ENCODE measurements around the gene SORCS3.

Gene SORCS3

GRCh38 chr10:105096316-105096715 is 455.2 kb downstream of the SORCS3 start:
- DNase-seq (ENCODE audit: extremely low read depth, low read depth), result no peak
- TF ChIP-seq CTCF (IDR thresholded peaks at IDR 0.05; ENCODE audit: low read depth, low read length, missing control alignments), result no peak
- no peak overlapping the region for H3K4me3 ChIP-seq (replicated peaks; ENCODE audit: low read depth, low read length)

GRCh38 chr10:105102977-105103376 is 461.9 kb downstream of the SORCS3 start:
- no peak for DNase-seq (ENCODE audit: extremely low read depth, low read depth)
- no peak for TF ChIP-seq CTCF (IDR thresholded peaks at IDR 0.05; ENCODE audit: low read depth, low read length, missing control alignments)
- no peak overlapping the region for H3K4me3 ChIP-seq (replicated peaks; ENCODE audit: low read depth, low read length)

- TF ChIP-seq CTCF (IDR thresholded peaks at IDR 0.05; ENCODE audit: low read depth, low read length, missing control alignments), result no peak
- no peak for DNase-seq (ENCODE audit: extremely low read depth, low read depth)
- no peak overlapping the region for H3K4me3 ChIP-seq (replicated peaks; ENCODE audit: low read depth, low read length)
These were observed 463.2 kb downstream of the SORCS3 start for GRCh38 chr10:105104297-105104696.

- no peak for DNase-seq (ENCODE audit: extremely low read depth, low read depth)
- TF ChIP-seq CTCF (IDR thresholded peaks at IDR 0.05; ENCODE audit: low read depth, low read length, missing control alignments), result no peak
These were observed 468.1 kb downstream of the SORCS3 start for GRCh38 chr10:105109164-105109563.

GRCh38 chr10:105112862-105113261 is 471.8 kb downstream of the SORCS3 start:
- no peak overlapping the region for H3K4me3 ChIP-seq (replicated peaks; ENCODE audit: low read depth, low read length)
- DNase-seq (ENCODE audit: extremely low read depth, low read depth), result no peak
- no peak for TF ChIP-seq CTCF (IDR thresholded peaks at IDR 0.05; ENCODE audit: low read depth, low read length, missing control alignments)

More at GRCh38 chr10:105109164-105109563, 468.1 kb downstream of the SORCS3 start:
- no peak overlapping the region for H3K4me3 ChIP-seq (replicated peaks; ENCODE audit: low read depth, low read length)

GRCh38 chr10:105113666-105114065 is 472.6 kb downstream of the SORCS3 start:
- DNase-seq (ENCODE audit: extremely low read depth, low read depth), result no peak
- TF ChIP-seq CTCF (IDR thresholded peaks at IDR 0.05; ENCODE audit: low read depth, low read length, missing control alignments), result no peak
- H3K4me3 ChIP-seq (replicated peaks; ENCODE audit: low read depth, low read length), result no peak overlapping the region

- TF ChIP-seq CTCF (IDR thresholded peaks at IDR 0.05; ENCODE audit: low read depth, low read length, missing control alignments), result no peak
- DNase-seq (ENCODE audit: extremely low read depth, low read depth), result no peak
- no peak overlapping the region for H3K4me3 ChIP-seq (replicated peaks; ENCODE audit: low read depth, low read length)
These were observed 480.7 kb downstream of the SORCS3 start for GRCh38 chr10:105121743-105122142.

Data from HFF-Myc (cell line).